Measurements from ENCODE around the gene PPCDC. TPM values are rescaled to one million over a fixed set of nuclear protein-coding genes. Genes with fewer than 3 reads are reported as not detected.
"Not testable (repeated sequence)": the region's sequence is repeated elsewhere in the genome, so short reads cannot be mapped to it uniquely, and the experiment has no call there.

Gene PPCDC
- total RNA-seq, 6 experiments from 2014 or later, result 9.8 to 12.3 (median 11.2) TPM

- Mint-ChIP-seq H3K9me3 (peaks cover 5% of the 10 kb centered on the region), H3K36me3 (ENCODE audit: low read depth) (peaks cover 5% of the 10 kb centered on the region), H3K4me3 (no peak overlapping the region), H3K4me1 (ENCODE audit: low read depth) (peaks cover 21% of the 10 kb centered on the region), H3K27me3 (ENCODE audit: insufficient read depth) (peaks cover 2% of the 10 kb centered on the region), H3K27ac (no peak overlapping the region)
- TF ChIP-seq CTCF (IDR thresholded peaks at IDR 0.05), result no peak
- DNase-seq, result no peak
These were observed 47.3 kb downstream of the PPCDC start for GRCh38 chr15:75070674-75071073.

- no peak for DNase-seq
These were observed 49.8 kb downstream of the PPCDC start for GRCh38 chr15:75073197-75073596.

DNA sequence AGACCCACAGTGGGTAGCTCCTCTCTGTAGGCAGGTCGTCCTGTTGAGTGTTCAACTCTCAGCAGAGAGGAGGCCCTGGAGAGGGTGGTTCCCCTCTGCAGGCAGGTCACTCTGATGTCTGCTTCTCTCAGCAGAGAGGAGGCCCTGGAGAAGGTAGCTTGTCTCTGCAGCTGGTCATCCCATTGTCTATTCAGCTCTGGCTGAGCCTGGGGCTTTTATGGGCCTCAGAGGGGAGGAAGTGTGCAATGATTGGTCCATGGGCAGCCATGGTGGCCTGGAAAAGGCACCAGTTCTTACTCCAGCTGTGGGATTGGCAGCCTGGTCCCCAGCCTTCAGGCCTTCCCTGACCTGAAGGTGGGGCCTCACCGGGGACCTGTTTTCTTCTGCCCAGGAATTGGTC is 52.9 kb downstream of the PPCDC start:
- Mint-ChIP-seq H3K9me3 (peaks cover 14% of the 10 kb centered on the region), H3K36me3 (ENCODE audit: low read depth) (peaks cover 10% of the 10 kb centered on the region), H3K27me3 (ENCODE audit: insufficient read depth) (peaks cover 4% of the 10 kb centered on the region), H3K27ac (no peak overlapping the region), H3K4me1 (ENCODE audit: low read depth) (no peaks in the 10 kb centered on the region), H3K4me3 (no peak overlapping the region)
- DNase-seq, result no peak
- TF ChIP-seq CTCF (IDR thresholded peaks at IDR 0.05), result no peak

More at GRCh38 chr15:75073197-75073596, 49.8 kb downstream of the PPCDC start:
- no peak overlapping the region for H3K4me3 Mint-ChIP-seq
- no peak for TF ChIP-seq CTCF (IDR thresholded peaks at IDR 0.05)
- peaks cover 2% of the 10 kb centered on the region for H3K27me3 Mint-ChIP-seq (ENCODE audit: insufficient read depth)
- no peaks in the 10 kb centered on the region for H3K4me1 Mint-ChIP-seq (ENCODE audit: low read depth)
- peaks cover 14% of the 10 kb centered on the region for H3K9me3 Mint-ChIP-seq
- H3K36me3 Mint-ChIP-seq (ENCODE audit: low read depth), result peaks cover 10% of the 10 kb centered on the region
- H3K27ac Mint-ChIP-seq, result no peak overlapping the region

GRCh38 chr15:75077551-75077961 is 54.2 kb downstream of the PPCDC start:
- not testable (repeated sequence) for H3K27me3 Mint-ChIP-seq (ENCODE audit: insufficient read depth); DNase-seq; H3K27ac Mint-ChIP-seq; H3K4me3 Mint-ChIP-seq; H3K4me1 Mint-ChIP-seq (ENCODE audit: low read depth)
- Mint-ChIP-seq H3K36me3 (ENCODE audit: low read depth) (peaks cover 10% of the 10 kb centered on the region), H3K9me3 (peaks cover 14% of the 10 kb centered on the region)

DNA sequence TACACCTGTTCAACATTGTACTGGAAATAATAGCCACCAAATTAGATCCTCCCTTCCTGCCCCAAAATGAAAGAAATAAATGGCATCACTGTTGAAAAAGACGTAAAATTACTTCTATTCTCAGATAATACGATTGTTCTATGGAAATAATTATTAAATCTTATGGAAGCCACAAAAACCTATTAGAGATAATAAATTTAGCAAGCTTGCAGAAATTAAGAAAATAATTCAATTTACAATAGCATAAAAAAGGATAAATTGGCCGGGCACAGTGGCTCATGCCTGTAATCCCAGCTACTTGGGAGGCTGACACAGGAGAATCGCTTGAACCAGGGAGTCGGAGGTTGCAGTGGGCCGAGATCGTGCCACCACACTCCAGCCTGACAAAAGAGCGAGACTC is 57.8 kb downstream of the PPCDC start:
- H3K36me3 Mint-ChIP-seq (ENCODE audit: low read depth), result peaks cover 7% of the 10 kb centered on the region
- H3K4me3 Mint-ChIP-seq, result no peak overlapping the region
- no peak for TF ChIP-seq CTCF (IDR thresholded peaks at IDR 0.05)
- no peak overlapping the region for H3K27ac Mint-ChIP-seq
- no peak for DNase-seq
- no peaks in the 10 kb centered on the region for H3K4me1 Mint-ChIP-seq (ENCODE audit: low read depth)
- peaks cover 12% of the 10 kb centered on the region for H3K27me3 Mint-ChIP-seq (ENCODE audit: insufficient read depth)
- peaks cover 17% of the 10 kb centered on the region for H3K9me3 Mint-ChIP-seq

- DNase-seq, result no peak
- H3K9me3 Mint-ChIP-seq, result peaks cover 22% of the 10 kb centered on the region
- H3K27me3 Mint-ChIP-seq (ENCODE audit: insufficient read depth), result peaks cover 12% of the 10 kb centered on the region
- no peaks in the 10 kb centered on the region for H3K4me1 Mint-ChIP-seq (ENCODE audit: low read depth)
- H3K4me3 Mint-ChIP-seq, result no peak overlapping the region
- no peak overlapping the region for H3K27ac Mint-ChIP-seq
- H3K36me3 Mint-ChIP-seq (ENCODE audit: low read depth), result peaks cover 7% of the 10 kb centered on the region
- TF ChIP-seq CTCF (IDR thresholded peaks at IDR 0.05), result no peak
These were observed 59.3 kb downstream of the PPCDC start for GRCh38 chr15:75082689-75083088.

DNA sequence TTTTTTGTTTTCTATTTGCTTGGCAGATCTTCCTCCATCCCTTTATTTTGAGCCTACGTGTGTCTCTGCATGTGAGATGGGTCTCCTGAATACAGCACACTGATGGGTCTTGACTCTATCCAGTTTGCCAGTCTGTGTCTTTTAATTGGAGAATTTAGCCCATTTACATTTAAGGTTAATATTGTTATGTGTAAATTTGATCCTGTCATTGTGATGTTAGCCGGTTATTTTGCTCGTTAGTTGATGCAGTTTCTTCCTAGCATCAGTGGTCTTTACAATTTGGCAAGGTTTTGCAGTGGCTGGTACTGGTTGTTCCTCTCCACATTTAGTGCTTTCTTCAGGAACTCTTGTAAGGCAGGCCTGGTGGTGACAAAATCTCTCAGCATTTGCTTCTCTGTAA is 62.3 kb downstream of the PPCDC start:
- H3K36me3 Mint-ChIP-seq (ENCODE audit: low read depth); DNase-seq; H3K27ac Mint-ChIP-seq; H3K4me3 Mint-ChIP-seq; H3K27me3 Mint-ChIP-seq (ENCODE audit: insufficient read depth); H3K4me1 Mint-ChIP-seq (ENCODE audit: low read depth): not testable (repeated sequence)
- H3K9me3 Mint-ChIP-seq, result peaks cover 22% of the 10 kb centered on the region
